HG02943 (cell line): ENCODE data around the gene SLC6A12.

Experiments
- ATAC-seq: cut with Tn5 transposase; IDR thresholded peaks from one replicate; pipeline ENCODE4 v1.9.1; 2021; ENCODE audit warnings: mild to moderate bottlenecking, low read depth, moderate library complexity; ENCODE audit not compliant: unreplicated experiment

The SLC6A12 gene

DNA sequence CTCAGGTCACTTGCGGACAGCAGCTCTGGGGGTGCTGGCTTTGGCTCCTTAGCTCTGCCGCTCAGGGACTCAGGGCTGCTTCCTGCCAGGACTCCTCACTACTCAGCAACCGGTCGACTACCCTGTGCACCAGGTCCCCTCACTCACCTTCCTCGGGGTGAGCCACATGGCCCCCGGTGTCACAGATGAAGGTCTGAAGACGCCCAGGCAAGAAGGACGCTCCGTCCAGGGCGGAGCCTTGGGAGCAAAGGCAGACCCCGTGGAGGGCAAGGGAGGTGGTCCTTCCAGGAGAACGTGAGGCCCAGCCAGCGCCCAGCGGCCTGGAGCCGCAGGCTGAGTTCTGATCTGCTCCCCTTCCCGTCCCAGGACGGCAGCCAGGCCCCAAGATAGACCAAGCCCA, 32.0 kb downstream of the SLC6A12 start:
- ATAC-seq, result no peak

- no peak for ATAC-seq
These were observed 33.5 kb downstream of the SLC6A12 start for GRCh38 chr12:180445-180844.

DNA sequence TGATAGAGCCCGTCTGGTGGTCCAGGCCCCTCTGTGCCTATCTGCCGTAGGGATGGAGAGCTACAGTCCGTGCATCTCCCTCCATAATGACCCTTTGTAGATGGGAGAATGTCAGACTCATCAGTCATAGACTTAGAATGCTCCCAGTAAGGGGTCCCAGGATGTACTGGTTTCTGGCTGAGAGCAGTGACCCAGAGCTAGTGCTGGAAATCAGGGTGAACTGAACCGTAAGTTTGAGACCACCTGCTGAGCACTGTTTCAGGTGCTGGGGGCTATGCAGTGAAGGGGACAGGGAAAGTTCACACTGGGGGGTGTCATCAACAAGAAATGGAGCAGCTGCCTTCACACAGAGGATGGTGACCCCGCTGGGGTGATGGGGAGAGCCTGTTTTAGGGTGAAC, 34.1 kb downstream of the SLC6A12 start:
- no peak for ATAC-seq

GRCh38 chr12:179131-179884, 34.6 kb downstream of the SLC6A12 start:
- ATAC-seq, result no peak

DNA sequence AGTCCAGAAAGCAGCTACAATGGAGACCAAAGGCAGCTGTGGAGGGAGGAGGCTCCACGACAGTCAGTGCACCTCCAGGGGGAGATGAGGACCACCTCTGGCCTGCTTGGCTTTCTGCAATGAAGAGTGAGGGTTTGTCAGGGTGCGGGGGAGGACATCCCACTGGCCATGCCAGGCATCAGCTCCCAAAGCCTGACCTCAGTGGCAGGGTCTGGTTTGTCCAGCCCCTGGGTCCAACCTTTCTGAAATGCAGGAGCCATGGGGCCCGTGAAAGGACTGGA, 35.2 kb downstream of the SLC6A12 start:
- no peak for ATAC-seq

DNA sequence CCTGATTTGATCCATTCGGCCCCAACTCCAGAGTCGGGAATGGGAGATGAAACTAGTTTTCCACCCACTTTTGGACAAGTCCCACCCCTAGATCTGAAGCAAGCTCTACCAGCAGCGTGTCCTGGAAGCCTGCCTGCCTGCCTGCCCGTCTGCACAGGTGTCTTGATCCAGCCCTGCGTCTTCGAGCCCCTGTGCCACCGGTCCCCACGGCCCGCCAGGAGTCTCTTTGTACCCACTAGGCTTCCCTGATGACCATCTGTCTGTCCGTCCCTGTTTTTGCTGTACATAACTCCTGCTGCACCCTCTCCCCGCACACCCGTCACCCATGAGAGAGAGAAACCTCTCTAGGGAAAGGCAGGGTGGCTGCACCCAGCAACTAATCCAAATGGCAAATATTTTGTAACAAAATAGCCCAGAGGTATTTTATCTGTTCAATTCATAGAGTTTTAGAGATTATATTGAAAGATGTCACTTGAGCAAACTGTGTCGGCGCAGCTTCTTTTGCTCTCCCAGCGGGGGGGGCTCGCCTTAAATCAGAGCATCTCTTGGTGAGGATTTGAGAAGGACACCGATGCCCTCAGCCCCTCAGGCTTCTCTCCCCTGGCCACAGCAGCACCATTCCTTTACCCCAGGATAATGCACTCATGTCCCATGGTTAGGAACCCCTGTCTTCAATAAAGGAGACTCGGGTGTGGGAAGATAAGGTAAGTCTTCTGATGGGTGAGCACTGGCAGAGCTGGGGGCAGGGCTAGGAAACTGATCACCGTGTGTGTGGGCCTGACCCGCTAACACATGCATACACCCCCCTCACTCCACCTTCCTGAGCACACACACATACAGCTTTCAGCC, 35.8 kb downstream of the SLC6A12 start:
- no peak for ATAC-seq

DNA sequence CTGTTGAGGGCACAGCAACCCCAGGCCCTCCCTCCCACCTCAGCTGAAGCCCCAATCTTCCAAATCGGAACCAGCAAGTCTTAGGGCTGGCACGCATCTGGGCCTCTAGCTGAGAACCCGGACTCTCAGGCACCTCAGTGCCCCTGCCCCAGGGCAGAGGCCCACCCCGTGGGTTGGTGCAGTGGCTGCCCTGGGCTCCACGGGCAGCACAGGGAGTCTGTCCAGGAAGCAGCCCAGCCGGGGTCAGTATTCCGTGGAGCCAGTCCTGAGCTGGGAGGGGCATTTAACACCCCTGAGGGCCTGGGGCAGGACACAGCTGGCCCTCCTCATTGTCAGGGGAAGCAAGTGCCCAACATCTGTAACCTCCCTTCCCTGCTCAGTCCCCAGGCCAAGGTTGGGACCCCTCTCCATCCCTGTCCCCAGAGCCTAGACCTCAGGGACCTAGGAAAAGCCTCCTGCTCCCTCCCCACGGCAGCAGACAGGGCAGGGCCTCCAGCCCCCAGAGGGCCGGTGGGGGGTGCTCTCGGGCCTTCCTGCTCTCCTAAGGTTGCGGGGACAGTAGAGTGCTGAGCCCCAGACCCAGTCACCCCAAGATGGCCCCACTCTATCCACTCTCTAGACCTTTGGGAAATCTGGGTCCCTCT, 36.5 kb downstream of the SLC6A12 start:
- ATAC-seq, result no peak

DNA sequence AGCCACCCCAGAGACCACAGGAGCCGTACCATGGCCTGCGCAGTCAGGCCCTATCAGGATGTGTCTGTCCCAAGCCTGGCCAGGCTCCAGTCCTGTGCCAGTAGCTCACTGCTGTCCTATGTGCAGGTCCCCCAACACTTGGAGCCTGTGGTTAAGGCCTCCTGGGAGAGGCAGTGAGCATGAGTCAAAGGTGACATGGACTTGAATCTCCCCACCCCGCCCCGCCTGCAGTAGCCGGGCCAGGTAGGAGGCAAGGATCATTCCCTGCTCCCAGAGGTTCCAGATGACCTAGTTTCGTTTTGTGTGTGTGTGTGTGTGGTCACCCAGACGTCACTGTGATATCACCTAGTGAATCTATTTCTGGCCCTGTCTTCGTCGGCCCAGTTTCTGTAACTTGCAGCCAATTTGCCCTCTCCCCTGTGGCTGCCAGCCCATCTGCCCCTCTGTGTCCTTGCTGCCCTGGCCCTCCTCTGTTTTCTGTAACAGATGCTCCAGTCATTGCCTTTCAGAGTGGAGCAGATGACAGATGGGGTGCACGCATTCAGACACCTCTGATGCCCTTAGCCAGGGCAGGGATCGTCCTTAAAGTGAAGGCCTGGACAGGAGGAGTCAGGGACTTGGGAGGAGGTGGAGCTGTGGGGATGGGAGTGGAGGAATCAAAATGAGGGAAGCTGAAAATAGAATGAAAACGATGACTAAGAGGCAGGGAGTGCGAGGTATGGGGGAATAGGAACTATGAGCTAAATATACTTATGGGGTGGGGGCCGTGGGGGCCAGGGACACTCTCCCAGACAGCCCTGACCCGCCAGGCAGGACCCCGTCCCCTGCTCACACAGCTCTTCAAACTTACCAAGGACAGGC, 37.4 kb downstream of the SLC6A12 start:
- no peak for ATAC-seq

DNA sequence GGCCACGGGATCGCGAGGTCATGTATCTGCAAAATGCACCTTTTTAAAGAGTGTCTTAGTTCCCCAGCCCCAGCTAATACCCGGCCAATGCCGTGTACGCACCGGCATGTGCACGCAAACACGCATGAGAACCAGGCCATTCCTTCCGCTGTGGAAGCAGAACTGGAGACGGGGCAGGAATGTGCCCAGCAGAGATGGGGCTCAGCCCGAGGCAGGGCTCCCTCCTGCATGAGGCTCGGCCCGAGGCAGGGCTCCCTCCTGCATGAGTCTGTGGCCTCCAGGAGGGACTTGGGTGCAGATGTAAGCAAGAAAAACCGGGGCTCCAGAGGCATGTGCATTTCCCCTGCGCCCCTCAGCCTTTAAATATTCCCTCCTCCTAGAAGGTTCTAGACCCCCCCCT, 38.2 kb downstream of the SLC6A12 start:
- ATAC-seq, result no peak

- no peak for ATAC-seq
These were observed 38.7 kb downstream of the SLC6A12 start for GRCh38 chr12:175250-175649.

DNA sequence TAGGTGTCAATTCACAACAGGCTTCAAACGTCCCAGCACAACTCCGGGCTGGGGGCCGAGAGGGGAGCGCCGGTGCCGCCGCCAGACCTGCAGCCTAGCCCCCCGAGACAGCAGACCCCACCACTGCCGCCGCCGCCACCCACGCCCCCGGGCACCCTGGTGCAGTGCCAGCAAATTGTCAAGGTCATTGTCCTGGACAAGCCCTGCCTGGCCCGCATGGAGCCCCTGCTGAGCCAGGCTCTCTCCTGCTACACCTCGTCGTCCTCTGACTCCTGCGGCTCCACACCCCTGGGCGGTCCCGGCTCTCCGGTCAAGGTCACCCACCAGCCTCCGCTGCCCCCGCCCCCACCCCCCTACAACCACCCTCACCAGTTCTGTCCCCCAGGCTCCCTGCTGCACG, 39.4 kb downstream of the SLC6A12 start:
- ATAC-seq, result no peak

DNA sequence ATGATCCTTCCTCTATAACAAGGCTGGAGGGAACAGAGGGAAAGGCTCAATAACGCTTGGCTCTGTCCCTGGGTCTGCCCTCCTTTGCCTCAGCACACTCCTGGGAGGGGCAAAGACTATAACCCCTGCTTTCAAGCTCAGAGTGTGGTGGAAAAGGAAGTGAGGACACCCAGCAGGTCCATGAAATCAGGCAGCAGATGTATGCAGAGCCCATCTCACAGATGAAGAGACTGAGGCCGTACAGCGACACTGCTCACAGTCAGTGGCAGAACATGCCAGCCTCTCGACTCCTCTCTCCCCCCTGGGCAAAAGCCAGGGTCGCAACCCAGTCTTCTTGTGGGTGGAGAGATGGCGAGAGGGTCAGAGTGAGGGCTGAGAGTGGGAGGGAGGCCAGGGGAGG, 39.8 kb downstream of the SLC6A12 start:
- ATAC-seq, result no peak

GRCh38 chr12:172732-173161, 41.2 kb downstream of the SLC6A12 start:
- no peak for ATAC-seq

DNA sequence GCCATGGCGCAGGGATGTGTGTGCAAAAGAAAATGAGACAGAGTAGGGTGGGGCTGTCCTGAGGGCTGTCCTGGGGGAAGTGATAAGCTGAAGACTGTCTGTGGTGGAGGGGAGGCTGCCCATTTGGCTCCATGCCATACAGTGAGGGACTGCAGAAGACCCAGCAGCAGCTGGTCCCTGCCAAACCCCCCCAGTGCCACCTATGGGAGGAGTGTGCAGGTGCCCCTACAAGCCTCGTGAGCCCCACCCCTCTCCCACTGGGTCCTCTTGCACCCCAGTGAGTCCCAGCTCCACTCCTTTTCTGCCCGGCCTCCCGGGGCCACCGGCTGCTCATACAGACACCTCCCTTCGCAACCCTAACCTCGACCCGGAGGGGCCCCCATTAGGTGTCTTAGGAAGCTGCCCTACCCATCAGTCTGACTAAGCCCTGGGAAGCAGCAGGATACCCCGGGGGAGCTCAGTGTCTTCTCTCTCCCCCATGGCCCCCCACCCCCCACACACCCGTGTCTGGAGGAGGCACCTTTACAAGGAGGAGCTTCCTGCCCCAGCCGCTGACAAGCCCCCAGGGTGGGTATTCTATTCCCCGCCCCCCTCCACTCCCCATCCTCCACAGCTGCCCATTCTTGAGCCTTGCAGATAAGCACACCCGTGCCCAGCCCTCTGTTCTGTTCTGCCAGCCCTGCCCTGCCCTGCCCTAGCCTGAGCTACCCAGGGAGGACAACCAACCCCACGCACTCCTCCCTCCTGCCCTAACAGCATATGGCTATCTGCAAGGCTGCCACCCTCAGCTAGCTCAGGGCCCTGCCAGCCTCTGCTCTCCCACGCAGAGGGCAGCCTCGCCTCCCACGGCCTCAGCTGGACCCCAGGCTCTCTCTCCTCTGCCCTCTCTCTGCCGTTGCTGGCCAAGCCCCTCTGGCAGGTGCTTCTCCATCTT, 41.9 kb downstream of the SLC6A12 start:
- ATAC-seq, result no peak

DNA sequence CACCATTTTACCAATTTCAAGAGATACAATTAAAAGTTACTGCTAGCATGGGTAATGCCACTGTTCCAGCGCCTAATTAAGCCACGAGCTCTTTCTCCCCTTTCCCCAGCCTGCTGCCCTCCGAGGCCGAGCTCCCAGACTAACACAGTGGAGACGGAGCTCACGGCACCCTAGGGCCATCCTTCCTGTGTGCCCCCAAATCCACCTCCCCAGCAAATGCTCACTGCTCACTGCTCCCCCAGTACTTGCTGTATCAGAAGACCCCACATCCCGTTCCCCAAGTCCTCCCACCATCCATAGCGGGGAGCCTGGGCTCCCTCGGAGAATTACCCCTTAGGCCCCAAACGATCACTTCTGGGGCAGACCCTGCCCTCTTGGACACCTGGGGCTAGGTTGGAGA, 42.7 kb downstream of the SLC6A12 start:
- no peak for ATAC-seq

DNA sequence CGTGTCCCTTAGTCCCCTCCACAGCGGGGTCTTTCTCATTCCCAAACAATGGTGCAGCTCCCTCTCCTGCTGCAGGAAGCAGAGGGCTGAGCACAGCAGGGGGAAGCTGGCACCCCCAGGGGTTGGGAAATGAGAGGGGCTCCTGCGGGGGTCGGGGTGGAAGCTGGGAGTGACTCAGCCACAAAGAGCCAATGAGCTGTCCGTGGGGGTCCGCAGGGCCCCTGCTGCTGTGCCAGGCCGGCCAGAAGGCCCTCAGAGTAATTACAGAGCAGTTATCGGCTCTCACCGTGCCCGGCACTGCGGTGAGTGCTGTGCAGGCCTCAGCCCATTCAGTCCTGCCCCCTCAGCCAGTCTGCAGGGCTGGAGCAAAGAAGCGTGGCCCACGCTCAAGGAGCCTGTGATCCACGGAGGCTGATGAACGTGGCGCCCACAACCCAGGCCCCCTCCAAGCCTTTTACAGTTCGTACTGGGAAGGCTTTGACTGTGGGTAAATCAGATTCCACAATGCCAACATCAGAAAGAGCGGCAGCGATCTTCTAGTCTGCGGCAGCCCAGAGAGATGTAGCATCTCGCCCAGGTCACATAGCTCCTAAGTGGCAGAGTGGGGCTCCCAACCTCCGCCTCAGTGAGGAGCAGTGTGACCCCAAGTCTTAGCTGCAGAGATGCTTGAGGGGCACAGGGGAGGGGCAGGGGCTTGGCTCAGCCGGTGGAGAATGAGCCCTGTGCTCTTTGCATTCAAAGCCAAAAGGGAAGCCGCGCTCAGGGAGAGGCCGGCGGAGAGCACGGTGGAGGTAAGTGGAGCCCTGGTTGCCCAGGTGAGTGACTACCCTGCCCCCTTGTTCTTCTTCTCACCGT, 43.4 kb downstream of the SLC6A12 start:
- ATAC-seq, result no peak

GRCh38 chr12:169528-170370, 44.2 kb downstream of the SLC6A12 start:
- no peak for ATAC-seq
